ENCODE results near the gene AGPAT1.

GRCh38 chr6:32179766-32180405, 4.0 kb upstream of the AGPAT1 start:
- no peak for TF ChIP-seq CTCF (conservative IDR thresholded peaks at IDR 0.05)
- no peak for TF ChIP-seq EZH2 (IDR thresholded peaks at IDR 0.05; ENCODE audit: low read depth)
